ENCODE measurements around the gene GDF9.
"Not testable (repeated sequence)": the region's sequence is repeated elsewhere in the genome, so short reads cannot be mapped to it uniquely, and the experiment has no call there.

Gene GDF9

DNA sequence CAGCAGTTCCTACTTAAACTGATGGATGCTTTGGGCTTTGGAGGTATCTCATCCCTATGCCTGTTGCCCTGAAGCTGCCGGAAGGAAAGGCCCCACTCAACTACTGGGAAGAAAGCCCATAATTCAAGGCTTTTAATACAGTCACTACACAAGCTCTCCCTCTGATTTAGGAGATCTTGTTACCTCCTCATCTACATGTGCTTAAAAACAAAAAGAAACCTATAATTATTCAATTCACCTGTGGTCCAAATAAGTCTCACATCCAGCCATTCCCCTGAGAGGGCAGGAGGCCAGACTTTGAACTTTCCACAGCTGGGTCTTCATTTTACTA lies 6.5 kb upstream of the GDF9 start:
- FAIRE-seq = no peak

- no peak for FAIRE-seq
Observed at GRCh38 chr5:132871459-132872284, 5.4 kb upstream of the GDF9 start.

- no peak for FAIRE-seq
Observed at GRCh38 chr5:132870801-132871200, 4.5 kb upstream of the GDF9 start.

DNA sequence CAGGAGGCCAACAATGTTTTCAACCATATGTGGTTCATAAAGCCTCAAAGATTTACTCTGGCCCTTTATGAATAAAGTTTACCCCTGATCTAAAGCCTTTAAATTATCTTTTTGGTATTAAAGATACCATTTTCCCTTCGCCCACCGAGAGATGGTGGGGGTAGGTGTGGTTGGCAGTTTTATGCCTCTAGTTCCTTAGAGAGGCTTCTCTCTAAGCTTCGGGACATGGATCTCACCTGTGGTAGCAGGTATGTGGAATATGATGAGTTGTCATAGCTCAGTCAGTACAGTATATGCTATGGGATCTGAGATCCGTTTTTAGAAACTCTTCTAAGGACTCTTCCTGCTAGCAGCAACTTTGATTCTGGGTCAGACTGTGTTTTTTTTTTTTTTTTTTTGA lies 2.5 kb upstream of the GDF9 start:
- no peak for FAIRE-seq

GRCh38 chr5:132867046-132867451 lies 780 bp upstream of the GDF9 start:
- FAIRE-seq = no peak

- FAIRE-seq = no peak
Observed at GRCh38 chr5:132865668-132866341, 464 bp downstream of the GDF9 start.

DNA sequence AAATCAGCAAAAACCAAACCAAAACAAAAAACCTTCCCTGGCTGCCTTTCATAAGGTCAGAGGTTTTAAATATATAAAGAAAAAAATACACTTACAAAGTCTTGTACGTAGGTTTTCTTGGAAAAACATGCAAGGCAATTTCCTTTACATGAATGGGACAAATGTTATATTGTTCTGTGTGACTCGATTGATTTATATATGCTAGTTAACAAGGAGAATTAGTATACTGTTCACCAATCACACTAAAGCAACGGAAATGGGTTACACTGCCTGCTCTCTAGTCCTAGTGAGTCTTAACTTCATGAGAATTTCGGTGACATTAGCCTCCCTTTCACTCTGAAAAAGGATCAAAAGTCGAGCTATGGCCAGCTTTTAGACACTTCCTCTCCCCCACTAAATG lies 5.5 kb downstream of the GDF9 start:
- FAIRE-seq = no peak

DNA sequence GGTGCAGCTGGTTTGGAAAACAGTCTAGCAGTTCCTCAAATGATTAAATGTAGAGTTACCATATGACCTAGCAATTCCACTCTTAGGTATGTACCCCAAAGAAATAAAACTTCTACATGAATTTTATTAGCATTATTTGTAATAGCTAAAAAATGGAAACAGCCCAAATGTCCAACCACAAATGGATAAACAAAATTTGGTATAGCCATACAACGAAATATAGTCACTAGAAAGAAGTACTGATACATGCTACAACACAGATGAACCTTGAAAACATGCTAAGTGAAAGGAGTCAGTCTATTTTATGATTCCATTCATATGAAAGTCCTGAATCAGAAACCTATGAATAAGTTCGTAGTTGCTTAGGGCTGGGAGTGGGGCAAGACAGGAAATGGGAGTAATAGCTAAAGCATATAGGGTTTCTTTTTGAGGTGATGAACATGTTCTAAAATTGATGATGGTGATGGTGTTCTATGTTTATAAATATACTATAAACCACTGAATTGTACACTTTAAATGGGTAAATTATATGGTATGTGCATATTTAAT lies 6.3 kb downstream of the GDF9 start:
- FAIRE-seq = no peak

GRCh38 chr5:132856011-132856410 lies 10.3 kb downstream of the GDF9 start:
- FAIRE-seq = no peak

DNA sequence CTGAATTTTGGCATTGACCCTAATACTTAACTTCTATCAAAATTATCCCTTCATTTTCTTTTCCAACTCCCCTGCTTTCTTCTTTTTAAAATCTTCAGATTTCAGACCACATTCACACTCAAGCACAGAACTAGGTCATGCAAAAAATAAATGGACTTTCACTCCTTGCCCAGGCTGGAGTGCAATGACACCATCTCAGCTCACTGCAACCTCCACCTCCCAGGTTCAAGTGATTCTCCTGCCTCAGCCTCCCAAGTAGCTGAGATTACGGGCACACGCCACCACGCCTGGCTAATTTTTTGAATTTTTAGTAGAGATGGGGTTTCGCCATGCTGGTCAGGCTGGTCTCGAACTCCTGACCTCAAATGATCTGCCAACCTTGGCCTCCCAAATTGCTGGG lies 11.3 kb downstream of the GDF9 start:
- FAIRE-seq = not testable (repeated sequence)

DNA sequence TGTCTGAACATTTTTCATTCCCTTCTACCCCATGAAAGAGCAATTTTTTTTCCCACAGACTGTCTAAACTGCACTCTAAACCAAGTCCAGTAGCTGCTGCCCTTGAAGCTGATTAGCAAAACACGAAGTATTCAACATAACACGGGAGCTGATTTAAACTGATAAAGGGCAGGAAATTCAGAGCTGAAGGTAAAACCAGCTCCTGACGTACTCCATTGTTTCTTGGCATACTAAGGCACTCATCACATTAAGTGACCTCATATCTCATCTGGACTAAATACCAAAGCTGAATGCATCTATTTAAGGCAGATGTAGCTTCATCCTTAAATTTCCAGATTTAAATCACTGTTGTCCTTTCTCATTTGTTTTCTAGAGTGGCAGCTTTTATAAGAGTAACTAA lies 12.0 kb downstream of the GDF9 start:
- FAIRE-seq = no peak

DNA sequence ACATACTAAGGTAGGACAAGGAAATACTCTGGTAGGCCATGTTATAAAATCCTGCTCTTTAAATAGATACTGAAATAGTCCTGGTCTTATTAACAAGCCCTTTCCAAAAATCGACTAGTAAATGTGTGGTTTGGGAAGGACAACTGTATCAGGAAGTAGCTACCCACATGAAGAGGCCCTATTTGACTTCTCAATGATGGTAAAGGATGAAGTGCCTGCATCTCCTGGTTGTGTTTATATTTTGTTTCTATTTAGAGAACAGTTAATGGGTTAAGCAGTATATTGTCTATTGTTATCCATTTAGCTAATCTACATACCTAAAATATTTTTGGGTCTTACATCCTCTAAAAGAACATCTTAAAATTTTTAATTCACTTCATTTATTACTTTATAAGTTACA lies 12.5 kb downstream of the GDF9 start:
- FAIRE-seq = no peak

- no peak for FAIRE-seq
Observed at GRCh38 chr5:132853323-132853722, 12.9 kb downstream of the GDF9 start.

- FAIRE-seq = no peak
Observed at GRCh38 chr5:132850066-132850465, 16.2 kb downstream of the GDF9 start.

DNA sequence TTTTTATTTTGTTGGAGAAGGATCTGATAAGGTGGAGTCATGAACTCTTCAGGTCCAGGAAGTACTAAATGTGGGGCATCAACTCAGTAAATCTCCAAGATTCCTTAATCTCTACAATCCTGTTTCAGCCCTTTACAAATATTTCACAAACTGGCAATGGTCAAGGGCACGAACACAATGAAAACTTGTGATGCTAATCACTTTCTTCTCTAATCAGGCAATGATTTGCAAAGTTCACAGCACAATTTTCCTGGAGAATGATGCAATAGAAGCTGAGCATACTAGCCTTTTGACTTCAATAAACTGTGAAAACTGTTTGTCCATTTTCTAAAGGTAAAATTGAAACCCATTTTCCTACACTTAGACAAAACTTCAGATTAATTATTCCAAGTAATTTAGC lies 16.9 kb downstream of the GDF9 start:
- FAIRE-seq = no peak

DNA sequence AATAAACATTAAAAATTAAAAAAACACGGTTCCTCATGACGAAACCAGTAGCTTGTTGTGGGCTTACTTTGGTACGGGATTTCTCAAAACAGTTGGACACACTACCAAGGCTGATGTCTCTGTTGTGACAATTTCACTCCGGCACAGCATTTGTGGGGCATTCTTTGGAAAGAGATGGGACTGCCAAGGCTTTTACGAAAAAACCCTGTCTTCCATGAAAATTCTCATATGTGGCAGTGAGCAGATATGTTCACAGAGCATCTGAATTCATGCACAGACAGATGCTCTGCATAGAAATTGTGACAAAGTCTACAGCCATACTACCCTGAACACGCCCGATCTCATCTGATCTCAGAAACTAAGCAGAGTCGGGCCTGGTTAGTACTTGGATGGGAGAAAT lies 18.0 kb downstream of the GDF9 start:
- FAIRE-seq = no peak

GRCh38 chr5:132841305-132841704 lies 25.0 kb downstream of the GDF9 start:
- FAIRE-seq = no peak

DNA sequence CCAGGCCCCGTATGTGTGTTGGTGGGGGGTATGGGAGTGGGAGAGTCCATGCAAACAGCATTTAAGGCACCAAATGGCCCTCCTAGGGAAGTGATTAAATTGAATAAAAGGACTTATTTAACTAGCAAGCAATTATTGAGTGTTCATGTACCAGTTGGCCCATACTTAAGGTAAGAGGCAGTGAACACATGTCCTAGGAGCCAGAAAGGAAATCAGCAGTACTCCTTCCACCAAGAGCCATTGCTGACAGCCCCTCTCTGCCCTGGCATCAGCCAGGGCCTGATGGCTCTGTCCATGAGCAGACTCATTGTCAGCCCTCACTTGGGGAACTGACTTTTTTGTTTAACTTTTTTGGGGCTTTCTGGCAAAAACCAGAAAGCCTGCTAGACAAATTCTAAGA lies 25.4 kb downstream of the GDF9 start:
- FAIRE-seq = no peak

- no peak for FAIRE-seq
Observed at GRCh38 chr5:132840313-132840712, 26.0 kb downstream of the GDF9 start.

DNA sequence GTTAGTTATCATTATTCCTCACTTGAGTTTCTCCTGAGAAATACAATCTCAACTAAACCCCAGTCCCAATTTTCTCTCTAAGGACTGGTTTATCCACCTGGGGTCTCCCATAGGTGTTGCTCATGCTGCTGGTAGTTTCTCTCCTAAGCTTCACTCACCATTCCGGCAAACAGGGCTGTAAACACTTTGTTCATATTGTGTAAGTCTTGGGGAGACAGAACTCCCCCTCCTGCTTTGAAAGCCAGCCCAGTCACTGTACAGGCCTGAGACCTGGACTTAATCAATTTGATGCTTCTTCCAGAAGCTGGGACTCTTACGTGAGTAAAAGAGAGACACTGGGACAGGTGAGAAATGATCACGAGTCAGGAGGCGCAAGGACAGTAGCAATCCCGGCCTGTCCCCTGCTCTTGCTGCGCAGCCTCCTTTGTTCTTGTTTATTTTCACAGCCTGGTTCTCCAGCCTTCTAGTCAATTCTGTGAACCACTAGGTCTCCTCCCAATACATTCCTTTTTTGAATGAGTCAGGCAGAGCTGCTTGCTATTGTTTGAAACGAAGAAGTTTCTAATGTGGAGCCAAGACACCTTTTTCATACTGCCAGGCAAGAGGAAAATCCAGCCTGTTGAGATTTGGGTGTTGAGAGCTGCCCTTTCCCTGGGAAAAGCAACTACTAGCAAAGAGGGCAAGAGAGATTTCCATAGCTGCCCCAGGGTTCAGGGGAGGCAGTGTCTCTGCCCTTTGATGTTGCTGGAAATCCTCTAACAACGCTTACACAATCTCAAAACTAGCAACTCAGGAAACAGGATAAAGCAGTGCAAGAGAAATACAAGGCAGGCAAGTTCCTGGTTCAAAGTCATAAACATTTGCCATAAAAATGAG lies 26.6 kb downstream of the GDF9 start:
- FAIRE-seq = no peak

DNA sequence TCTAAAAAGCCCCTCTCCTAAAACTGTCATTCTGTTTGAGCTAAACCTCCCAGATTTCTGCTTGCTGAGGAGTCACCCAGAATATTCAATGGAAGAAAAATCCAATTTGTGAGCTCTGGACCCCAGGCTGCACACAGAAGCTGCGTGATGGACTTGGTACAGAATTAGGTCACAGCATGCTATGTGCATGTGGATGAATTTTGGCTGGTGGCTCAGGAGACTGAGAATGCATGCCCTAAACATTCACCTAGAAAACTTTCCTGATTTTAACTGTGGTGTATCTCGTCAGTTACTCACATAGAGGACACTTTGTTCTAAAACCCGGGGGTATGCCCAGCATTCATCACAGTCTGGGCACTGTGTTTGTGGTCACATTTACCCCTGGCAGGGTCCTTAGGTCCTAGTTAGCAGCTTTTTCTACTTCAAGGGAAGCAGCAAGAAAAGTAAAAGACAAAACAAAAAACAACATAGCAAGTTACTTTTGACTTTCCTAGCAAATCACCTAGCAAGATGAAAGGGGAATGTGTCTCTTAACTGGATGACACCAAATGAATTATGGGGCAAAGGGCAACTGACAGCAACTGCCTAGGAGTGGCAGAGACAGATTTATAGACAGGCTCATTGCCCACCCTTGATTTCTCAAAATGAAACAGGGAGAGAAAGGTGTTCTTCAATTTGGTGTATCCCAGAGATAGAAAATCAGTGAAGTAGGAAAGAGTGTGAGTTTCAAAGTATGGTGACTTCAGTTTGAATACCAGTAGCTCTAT lies 27.6 kb downstream of the GDF9 start:
- no peak for FAIRE-seq

GRCh38 chr5:132837868-132838267 lies 28.4 kb downstream of the GDF9 start:
- FAIRE-seq = no peak

DNA sequence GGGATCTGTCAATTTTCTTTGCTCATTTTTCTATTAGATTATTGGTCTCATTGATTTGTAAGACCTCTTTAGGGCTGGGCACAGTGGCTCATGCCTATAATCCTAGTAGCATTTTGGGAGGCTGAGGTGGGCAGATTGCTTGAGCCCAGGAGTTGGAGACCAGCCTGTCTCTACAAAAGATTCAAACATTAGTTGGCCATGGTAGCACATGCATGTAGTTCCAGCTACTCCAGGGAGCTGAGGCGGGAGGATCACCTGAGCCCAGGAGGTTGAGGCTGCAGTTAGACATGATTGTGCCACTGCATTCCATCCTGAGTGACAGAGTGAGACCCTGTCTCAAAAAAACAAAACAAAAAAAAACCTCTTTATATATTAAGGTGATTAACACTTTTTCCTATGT lies 29.4 kb downstream of the GDF9 start:
- FAIRE-seq = no peak

All from G401.6 (cell line).